IMR-90 (cell line): Measurements from ENCODE around the gene PLEKHA4. TPM values are rescaled to one million over a fixed set of nuclear protein-coding genes. Genes with fewer than 3 reads are reported as not detected.

Experiments used
- ATAC-seq: fragments of 200-7000 bp; cut with Tn5 transposase; 2 replicates; pipeline ENCODE4 v1.9.1; 2020; ENCODE audit warnings: low read depth, mild to moderate bottlenecking, moderate library complexity
- BruUV-seq: library from RNA; stranded (reverse); fragments of 400-500 nt; replicated peaks from 2 replicates; lab custom pipeline; 2021; lab: Mats Ljungman, UMichigan
- CTCF ChIA-PET: fragments of 300-600 bp; formaldehyde crosslinking; extraction: SDS; loops from one replicate; lab custom pipeline; 2021; ENCODE audit warnings: antibody characterized with exemption; lab: Yijun Ruan, JAX
- POLR2A ChIA-PET: fragments of 300-600 bp; sonication (Branson Sonifier 250); formaldehyde crosslinking; loops from one replicate; lab custom pipeline; 2022; ENCODE audit warnings: antibody characterized with exemption; ENCODE audit not compliant: unreplicated experiment; lab: Charles Lee
- DNase-seq: peaks from one replicate; pipeline ENCODE4 v3.0.0; 2013
- H2AFZ ChIP-seq: replicated peaks from 2 replicates; pipeline ENCODE3; 2013; ENCODE audit warnings: low read length, mild to moderate bottlenecking; ENCODE audit not compliant: poor library complexity
- H2AK5ac ChIP-seq: 2 replicates; pipeline ENCODE4 v1.6.1; 2013; ENCODE audit warnings: low read depth, low read length, inconsistent platforms
- H2AK9ac ChIP-seq: replicated peaks from 2 replicates; pipeline ENCODE3; 2013; ENCODE audit warnings: mild to moderate bottlenecking, low read depth, low read length, moderate library complexity; ENCODE audit not compliant: poor library complexity
- H2BK120ac ChIP-seq: 2 replicates; pipeline ENCODE4 v1.6.1; 2013; ENCODE audit warnings: low read depth, low read length, inconsistent platforms
- H2BK15ac ChIP-seq: 3 replicates; pipeline ENCODE4 v1.6.1; 2013; ENCODE audit warnings: low read depth, low read length, inconsistent platforms
- H2BK20ac ChIP-seq: 2 replicates; pipeline ENCODE4 v1.6.1; 2013; ENCODE audit warnings: low read depth, mild to moderate bottlenecking, inconsistent platforms, low read length, moderate library complexity
- H2BK5ac ChIP-seq: 2 replicates; pipeline ENCODE4 v1.6.1; 2013; ENCODE audit warnings: mild to moderate bottlenecking, low read depth, low read length, inconsistent platforms; ENCODE audit not compliant: poor library complexity, severe bottlenecking
- H3K14ac ChIP-seq: replicated peaks from 2 replicates; pipeline ENCODE4 v1.6.1; 2013; ENCODE audit warnings: low read depth, low read length, inconsistent platforms
- H3K18ac ChIP-seq: 2 replicates; pipeline ENCODE4 v1.6.1; 2013; ENCODE audit warnings: low read depth, low read length, control low read depth
- H3K23ac ChIP-seq: 2 replicates; pipeline ENCODE4 v1.6.1; 2013; ENCODE audit warnings: low read depth, low read length, inconsistent platforms
- H3K27ac ChIP-seq: 2 replicates; pipeline ENCODE4 v1.5.1; 2013; ENCODE audit warnings: mild to moderate bottlenecking, control low read depth, low read length; ENCODE audit not compliant: insufficient read depth
- H3K27me3 ChIP-seq: 2 replicates; pipeline ENCODE4 v1.6.1; 2013; ENCODE audit warnings: low read length; ENCODE audit not compliant: control insufficient read depth, insufficient read depth
- H3K36me3 ChIP-seq: 2 replicates; pipeline ENCODE4 v1.6.1; 2013; ENCODE audit warnings: low read length, mixed read lengths; ENCODE audit not compliant: control insufficient read depth, insufficient read depth
- H3K4ac ChIP-seq: 2 replicates; pipeline ENCODE4 v1.6.1; 2013; ENCODE audit warnings: low read depth, low read length, inconsistent platforms
- H3K4me1 ChIP-seq: 2 replicates; pipeline ENCODE4 v1.6.1; 2013; ENCODE audit warnings: low read length, mixed read lengths; ENCODE audit not compliant: control insufficient read depth, insufficient read depth
- H3K4me2 ChIP-seq: 2 replicates; pipeline ENCODE4 v1.6.1; 2013; ENCODE audit warnings: low read depth, mild to moderate bottlenecking, control low read depth, low read length, moderate library complexity
- H3K4me3 ChIP-seq: 2 replicates; pipeline ENCODE4 v1.5.1; 2013; ENCODE audit warnings: low read depth, mild to moderate bottlenecking, control low read depth, low read length, moderate library complexity; ENCODE audit not compliant: insufficient read depth
- H3K56ac ChIP-seq: 2 replicates; pipeline ENCODE4 v1.6.1; 2013; ENCODE audit warnings: low read length, inconsistent platforms; ENCODE audit not compliant: insufficient read depth; ENCODE audit errors: extremely low read depth
- H3K79me1 ChIP-seq, 2 experiments: 2 replicates each; pipeline ENCODE4 v1.6.1; 2013; ENCODE audit warnings: low read length in 2 of 2, inconsistent platforms in 1 of 2, low read depth in 1 of 2
- H3K9ac ChIP-seq: 2 replicates; pipeline ENCODE4 v1.6.1; 2013; ENCODE audit warnings: low read depth, low read length, control low read depth
- H3K9me1 ChIP-seq: 2 replicates; pipeline ENCODE4 v1.6.1; 2013; ENCODE audit warnings: low read length, inconsistent platforms; ENCODE audit not compliant: insufficient read depth
- H3K9me3 ChIP-seq: 2 replicates; pipeline ENCODE4 v1.6.1; 2013; ENCODE audit warnings: low read length; ENCODE audit not compliant: control insufficient read depth, insufficient read depth
- H4K20me1 ChIP-seq: 2 replicates; pipeline ENCODE4 v1.6.1; 2013; ENCODE audit warnings: low read length, inconsistent platforms; ENCODE audit not compliant: insufficient read depth
- H4K5ac ChIP-seq: 2 replicates; pipeline ENCODE4 v1.6.1; 2013; ENCODE audit warnings: mild to moderate bottlenecking, low read depth, low read length, control low read depth
- H4K8ac ChIP-seq, 2 experiments: 2 replicates each; pipeline ENCODE4 v1.6.1; 2013; ENCODE audit warnings: low read depth in 2 of 2, low read length in 2 of 2, control low read depth in 1 of 2, inconsistent platforms in 1 of 2
- H4K91ac ChIP-seq: 2 replicates; pipeline ENCODE4 v1.6.1; 2013; ENCODE audit warnings: low read depth, low read length, inconsistent platforms; ENCODE audit not compliant: insufficient read depth
- RCOR1 ChIP-seq: IDR thresholded peaks from 2 replicates; pipeline ENCODE4 v1.6.1; 2012; ENCODE audit warnings: mild to moderate bottlenecking, low read length, improper control_type of control experiment; ENCODE audit not compliant: insufficient replicate concordance
- RFX5 ChIP-seq: IDR thresholded peaks from 2 replicates; pipeline ENCODE4 v1.8.0; 2012; ENCODE audit warnings: low read depth, mild to moderate bottlenecking, low read length, moderate library complexity
- SMC3 ChIP-seq: fragments of 150-350 bp; IDR thresholded peaks from 2 replicates; pipeline ENCODE4 v1.6.1; 2016; ENCODE audit warnings: low read depth, mild to moderate bottlenecking, antibody characterized with exemption, low read length, moderate library complexity
- USF2 ChIP-seq: fragments of 150-350 bp; IDR thresholded peaks from 2 replicates; pipeline ENCODE4 v1.6.1; 2017; ENCODE audit warnings: mild to moderate bottlenecking, antibody characterized with exemption, low read length, low read depth
- WGBS, 2 experiments: methylation state at CpG; one replicate each; pipeline versions ENCODE4 v1.1.5 to v1.1.7; 2013; ENCODE audit warnings: missing lambda C conversion rate in 2 of 2; ENCODE audit not compliant: insufficient read length in 1 of 2; ENCODE audit errors: extremely low coverage in 2 of 2; 5-methylcytosine and 5-hydroxymethylcytosine counted together
- dilution Hi-C: fragments of 300-500 bp; cut with HindIII; formaldehyde crosslinking; loops from one replicate; pipeline ENCODE4 v1.14.3; 2018; ENCODE audit warnings: low sequenced_read_pairs; ENCODE audit not compliant: unreplicated experiment
- in situ Hi-C: fragments of 300-500 bp; cut with MboI; formaldehyde crosslinking; loops from 3 replicates; pipeline ENCODE4 v1.14.3; 2019; ENCODE audit warnings: low sequenced_read_pairs, inconsistent platforms, mixed read lengths
- intact Hi-C: fragments of 100-400 bp; cut with micrococcal nuclease; formaldehyde crosslinking; loops from 2 replicates; pipeline ENCODE4 v1.10.0; 2022
- polyA plus RNA-seq, 3 experiments: library from polyadenylated mRNA; depleted of rRNA; stranded (reverse); fragments of >200 nt; gene quantifications; 2 replicates each; pipeline ENCODE4 v1.2.3, GENCODE V29; 2012; ENCODE audit warnings: low replicate concordance in 1 of 3
- total RNA-seq: library from RNA; depleted of rRNA; stranded (reverse); fragments of >200 nt; gene quantifications from 2 replicates; pipeline ENCODE4 v1.2.3, GENCODE V29; 2012

The PLEKHA4 gene
- total and polyA plus RNA-seq, 2 of the 4 experiments (the other 2 are of a cell fraction) = 4.5 to 14.4 TPM

- WGBS, 2 experiments = 66% methylated on average over 10 of the region's 14 CpGs; no CpG with 5 or more reads in 1 of the 2 experiments
- no TSS peak for BruUV-seq
Measured at GRCh38 chr19:48867123-48867745, 1.2 kb downstream of the PLEKHA4 start.

More at GRCh38 chr19:48867123-48867745, 1.2 kb downstream of the PLEKHA4 start:
- Histone ChIP-seq H2BK120ac (peak overlapping the region; percentile 89; the same call in 1 of the 2 replicates), H3K18ac (peak overlapping the region; percentile 99; the same call in 1 of the 2 replicates), H4K91ac (peak overlapping the region; percentile 78; the same call in 1 of the 2 replicates), H3K4me1 (peaks cover 19% of the 10 kb centered on the region), H2BK20ac (no peak overlapping the region), H3K27me3 (no peaks in the 10 kb centered on the region), H4K8ac (peak overlapping the region in 1 of 2 experiments; percentile 98; a peak in 1 of 4 replicates), H3K4me2 (peak overlapping the region; percentile 99), H3K9ac (peak overlapping the region; percentile 95), H3K4ac (peak overlapping the region; percentile 99), H3K36me3 (peaks cover 12% of the 10 kb centered on the region), H2AK5ac (peak overlapping the region; percentile 73), H4K5ac (peak overlapping the region; percentile 52; the same call in 1 of the 2 replicates), H4K20me1 (no peaks in the 10 kb centered on the region), H3K4me3 (peak overlapping the region; percentile 54), H2AK9ac (peak overlapping the region; percentile 96), H2BK15ac (no peak overlapping the region), H3K23ac (peak overlapping the region; percentile 62; the same call in 1 of the 2 replicates), H3K14ac (peak overlapping the region; percentile 99), H3K27ac (peak overlapping the region; percentile 82), H3K56ac (no peak overlapping the region), H2BK5ac (peak overlapping the region; percentile 88), H3K79me1 (peaks cover 12 to 56% of the 10 kb centered on the region in 2 experiments), H2AFZ (peak overlapping the region; percentile 65), H3K9me1 (peaks cover 9% of the 10 kb centered on the region; the same call in 1 of the 2 replicates), H3K9me3 (no peaks in the 10 kb centered on the region)
- dilution Hi-C loops (no loop called here), intact Hi-C loops (no loop called here), in situ Hi-C loops (no loop called here)
- POLR2A ChIA-PET = interaction anchor here (0.6 kb wide), 1 partner anchor 22 kb away, joined by 3 read pairs; no protein-coding TSS in a partner anchor
- no peak for TF ChIP-seq RCOR1
- no peak for TF ChIP-seq USF2
- no peak for TF ChIP-seq SMC3
- TF ChIP-seq RFX5 = no peak
- ATAC-seq (no peak), DNase-seq (no peak)
- CTCF ChIA-PET = interaction anchor here (0.6 kb wide), 1 partner anchor 112 kb away, joined by 8 read pairs; no protein-coding TSS in a partner anchor
